Hippocampal formation (tissue), 2 donors: ENCODE measurements around the gene RAB19.

ENCODE experiments used
- DNase-seq, 2 donors: peaks; one replicate each; lab custom pipeline; 2025; lab: John Stamatoyannopoulos, UW

The RAB19 gene

DNA sequence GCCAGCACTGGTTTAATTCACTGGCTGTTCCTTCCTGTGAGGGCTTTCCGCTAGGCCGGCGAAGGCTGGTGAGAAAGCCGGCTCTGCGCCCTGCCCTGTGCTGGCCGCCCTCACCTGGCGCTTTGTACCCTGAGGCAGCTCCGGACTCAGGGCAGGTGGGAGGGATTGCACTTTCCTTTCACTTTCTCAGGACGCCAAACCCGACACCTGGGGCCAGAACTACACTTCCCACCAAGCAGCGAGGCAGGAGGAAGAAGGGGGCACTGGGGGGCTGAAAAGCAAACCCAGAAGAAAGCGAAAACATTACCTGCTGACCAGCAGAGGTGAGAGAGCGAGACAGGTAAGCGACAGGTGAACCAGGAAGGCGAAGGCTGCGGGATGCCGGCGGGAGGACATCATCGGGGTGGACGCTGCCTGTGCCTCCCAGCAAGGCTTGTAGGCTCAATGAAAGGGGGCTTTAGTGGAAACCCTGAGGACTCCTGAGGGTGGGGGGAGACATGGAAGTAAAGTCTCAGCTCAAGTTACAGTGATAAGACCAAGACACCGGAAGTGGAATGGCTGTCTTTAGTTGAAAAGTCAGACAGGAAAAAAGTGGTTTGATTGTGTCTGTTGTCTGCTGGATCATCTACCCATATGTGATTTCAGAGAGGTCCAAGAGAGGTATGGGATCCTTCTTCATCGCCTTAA, at the start of gene RAB19:
TSS of gene RAB19 (plus strand) at position 181 of the 687 bp plus-strand sequence. CDS start 3,589 bp downstream, outside the sequence.
- no peak for DNase-seq

DNA sequence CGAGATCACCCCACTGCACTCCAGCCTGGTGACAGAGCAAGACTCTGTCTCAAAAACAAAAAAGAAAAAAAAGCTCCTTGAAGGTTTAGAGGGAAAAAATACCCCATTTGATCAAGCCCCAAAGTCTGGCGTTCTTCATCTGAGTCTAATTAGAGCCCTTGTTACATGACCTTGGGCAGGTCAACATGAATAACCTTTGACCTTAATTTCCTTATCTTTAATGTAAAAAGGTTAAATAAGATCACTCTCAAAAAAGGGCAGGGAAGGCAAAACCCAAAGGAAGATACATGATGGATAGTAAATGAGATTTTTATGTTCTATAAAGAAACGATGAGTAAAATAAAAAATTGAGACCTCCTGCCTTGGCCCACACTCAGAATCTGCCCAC, 45.8 kb upstream of the RAB19 start:
- no peak for DNase-seq

DNA sequence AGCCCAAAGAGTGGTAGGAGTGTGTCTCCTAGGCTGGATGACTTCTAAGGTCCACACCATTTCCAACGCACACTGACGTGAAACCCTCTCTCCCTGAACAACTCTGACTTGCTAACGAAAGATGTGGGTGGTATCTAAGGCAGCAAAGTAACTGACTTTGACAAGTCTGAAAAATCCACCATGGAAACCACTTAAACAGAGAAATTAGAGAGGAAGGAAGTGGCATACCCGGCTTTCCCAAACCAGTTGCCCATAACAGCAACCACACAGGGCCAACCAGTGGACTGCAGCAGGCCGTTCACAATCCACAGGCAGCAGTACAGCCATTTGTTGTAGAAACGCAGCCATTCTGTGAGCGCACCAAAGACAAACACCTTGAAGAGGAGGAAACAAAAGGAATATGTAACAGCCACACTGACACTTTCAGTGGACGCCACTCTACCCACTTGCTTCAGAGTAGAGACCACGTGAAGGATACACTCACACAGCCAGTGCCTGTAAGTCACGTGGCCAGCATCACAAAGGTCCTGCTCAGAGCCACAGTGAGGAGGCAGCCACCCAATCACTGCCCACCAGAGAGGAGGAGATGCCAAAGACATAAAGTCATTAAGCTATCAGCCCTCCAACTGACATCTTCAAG, 45.3 kb upstream of the RAB19 start:
- no peak for DNase-seq

- no peak for DNase-seq
Measured at GRCh38 chr7:140360697-140361229, 43.1 kb upstream of the RAB19 start.

DNA sequence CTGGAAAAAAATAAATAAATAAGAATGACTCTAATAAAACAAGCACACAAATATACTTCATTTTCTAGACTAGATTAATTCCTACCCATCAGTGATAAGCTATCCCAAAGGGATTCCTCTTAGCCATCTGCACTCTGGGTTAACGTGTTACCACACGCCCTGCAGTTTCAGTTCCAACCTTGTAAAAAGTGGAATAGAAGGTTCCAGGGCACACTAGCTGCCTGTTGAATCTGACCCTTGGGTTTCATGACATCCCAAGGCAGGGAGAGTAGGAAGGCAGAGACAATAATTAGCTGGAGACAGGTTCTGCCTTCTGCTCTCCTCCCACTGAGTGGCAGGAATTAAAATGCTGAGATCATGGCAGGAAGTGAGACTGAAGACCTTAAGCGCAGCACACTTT, 39.0 kb upstream of the RAB19 start:
- no peak for DNase-seq

DNA sequence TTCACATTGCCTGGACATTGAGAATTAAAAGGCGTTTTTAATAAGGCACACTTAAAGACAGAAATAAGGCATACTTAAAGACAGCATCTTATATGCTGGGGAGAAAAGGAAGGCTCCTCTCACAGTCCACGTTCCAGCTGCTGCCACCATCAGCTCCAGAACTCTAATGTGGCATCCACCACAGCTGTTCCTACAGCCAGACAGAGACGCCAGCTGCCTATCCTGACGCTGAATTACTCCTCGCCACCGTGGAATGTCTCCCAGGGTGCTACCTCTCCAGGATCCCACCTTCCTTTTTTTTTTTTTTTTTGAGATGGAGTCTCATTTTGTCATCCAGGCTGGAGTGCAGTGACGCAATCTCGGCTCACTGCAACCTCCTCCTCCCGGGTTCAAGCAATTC, 36.3 kb upstream of the RAB19 start:
- no peak for DNase-seq

GRCh38 chr7:140369294-140369693, 34.6 kb upstream of the RAB19 start:
- no peak for DNase-seq

DNA sequence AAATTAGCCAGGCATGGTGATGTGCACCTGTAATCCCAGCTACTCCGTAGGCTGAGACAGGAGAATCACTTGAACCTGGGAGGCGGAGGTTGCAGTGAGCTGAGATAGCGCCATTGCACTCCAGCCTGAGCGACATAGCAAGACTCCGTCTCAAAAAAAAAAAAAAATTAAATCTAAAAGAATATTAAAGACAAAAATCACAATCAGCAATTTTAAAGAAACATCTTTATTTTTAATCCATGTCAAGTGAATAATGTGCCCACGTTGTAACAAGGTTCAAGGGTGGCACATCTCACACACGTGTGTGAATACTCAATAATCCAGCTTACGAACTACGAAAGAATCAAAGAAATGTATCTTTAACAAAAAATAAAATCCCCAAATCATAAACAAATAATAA, 28.5 kb upstream of the RAB19 start:
- no peak for DNase-seq

DNA sequence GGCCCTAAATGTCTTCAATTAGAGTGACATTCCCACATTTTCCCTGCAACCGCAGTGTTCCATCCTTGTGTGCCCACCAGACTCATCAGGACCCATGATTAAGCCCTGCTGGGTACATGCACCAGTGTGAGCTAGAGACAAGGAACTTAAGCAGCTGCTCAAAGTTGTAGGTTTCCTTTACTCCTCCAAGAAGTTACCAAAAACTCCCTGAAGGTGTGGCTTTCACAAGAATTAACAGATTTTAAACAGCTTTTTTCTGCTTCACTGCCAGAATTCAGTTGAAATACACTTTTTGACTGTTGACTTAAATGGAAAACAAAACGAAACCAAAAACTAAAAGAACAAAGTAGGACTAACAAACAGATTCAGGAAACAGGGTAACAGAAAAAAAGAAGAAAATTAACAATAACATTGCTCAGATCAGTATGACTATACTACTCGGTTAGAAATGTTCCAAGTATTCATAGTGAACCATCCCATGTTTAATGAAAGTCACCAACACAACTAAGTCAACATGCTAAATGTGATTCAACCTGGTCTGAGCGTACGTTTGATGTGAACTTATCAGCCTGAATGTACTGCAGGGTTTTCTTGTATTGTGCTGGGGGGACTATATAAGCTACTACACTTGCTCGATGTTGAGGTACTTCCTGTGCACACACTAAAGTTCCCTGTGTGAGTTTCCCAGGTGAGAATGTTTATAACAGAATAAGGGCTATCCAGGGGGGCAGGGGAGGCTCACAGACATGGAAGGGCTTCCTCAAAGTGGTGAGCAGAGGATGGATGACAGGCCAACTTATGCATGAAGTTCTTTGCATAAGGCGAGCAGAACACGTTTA, 27.7 kb upstream of the RAB19 start:
- no peak for DNase-seq

DNA sequence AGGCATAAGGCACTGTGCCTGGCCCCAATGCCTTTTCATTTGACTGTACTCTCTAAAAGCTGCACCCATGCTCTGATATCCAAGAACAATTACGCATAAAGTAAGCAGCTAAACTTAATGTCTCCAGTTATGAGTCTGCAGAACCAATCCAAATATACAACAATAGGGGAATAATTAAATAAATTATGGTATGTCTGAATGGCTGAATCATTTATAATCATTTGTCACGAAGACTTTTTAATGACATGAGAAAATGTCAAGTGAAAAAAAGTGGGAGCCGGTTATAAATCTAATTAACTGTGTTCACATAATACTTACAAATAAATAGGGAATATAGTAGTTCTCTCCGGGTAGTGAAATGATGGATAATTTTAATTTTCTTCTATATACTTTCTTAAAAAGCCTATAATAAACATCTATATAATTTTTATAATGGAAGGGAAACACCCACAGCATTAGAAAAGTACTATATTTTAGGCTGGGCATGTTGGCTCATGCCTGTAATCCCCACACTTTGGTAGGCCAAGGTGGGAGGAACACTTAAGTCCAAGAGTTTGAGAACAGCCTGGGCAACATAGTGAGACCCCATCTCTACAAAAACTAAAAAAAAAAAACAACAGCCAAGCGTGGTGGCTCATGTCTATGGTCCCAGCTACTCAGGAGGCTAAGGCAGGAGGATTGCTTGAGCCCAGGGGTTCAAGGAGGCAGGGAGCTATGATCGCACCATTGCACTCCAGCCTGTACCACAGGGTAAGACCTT, 19.7 kb upstream of the RAB19 start:
- DNase-seq, result no peak

DNA sequence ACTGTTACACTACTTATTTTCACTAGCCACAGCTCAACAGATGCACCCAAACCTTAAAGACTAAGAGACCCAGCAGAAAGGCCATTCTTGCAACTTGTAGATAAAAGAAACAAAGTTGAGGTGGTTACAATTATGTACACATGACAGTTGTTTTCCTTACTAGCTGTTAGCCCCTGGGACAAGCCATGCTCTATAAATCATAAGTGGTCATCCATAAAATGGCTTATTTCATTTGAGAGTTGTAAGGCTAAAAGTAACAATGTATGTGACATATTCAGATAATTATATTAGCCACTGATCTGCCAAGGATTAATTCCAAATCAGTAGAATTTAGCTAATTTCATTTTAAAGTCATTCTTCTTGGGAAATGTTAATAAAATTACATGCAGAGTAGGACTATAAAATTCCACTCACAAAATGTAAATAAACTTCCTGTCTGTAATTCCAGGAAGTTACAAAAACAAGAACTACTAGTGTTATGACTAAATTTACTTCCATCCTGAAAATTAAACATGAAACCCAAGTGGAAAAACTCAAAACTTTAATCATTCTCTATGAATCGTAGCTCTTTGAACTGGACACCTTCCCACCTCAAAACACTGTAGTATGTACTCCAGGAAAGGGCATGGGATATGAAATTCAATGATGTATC, 18.8 kb upstream of the RAB19 start:
- no peak for DNase-seq

DNA sequence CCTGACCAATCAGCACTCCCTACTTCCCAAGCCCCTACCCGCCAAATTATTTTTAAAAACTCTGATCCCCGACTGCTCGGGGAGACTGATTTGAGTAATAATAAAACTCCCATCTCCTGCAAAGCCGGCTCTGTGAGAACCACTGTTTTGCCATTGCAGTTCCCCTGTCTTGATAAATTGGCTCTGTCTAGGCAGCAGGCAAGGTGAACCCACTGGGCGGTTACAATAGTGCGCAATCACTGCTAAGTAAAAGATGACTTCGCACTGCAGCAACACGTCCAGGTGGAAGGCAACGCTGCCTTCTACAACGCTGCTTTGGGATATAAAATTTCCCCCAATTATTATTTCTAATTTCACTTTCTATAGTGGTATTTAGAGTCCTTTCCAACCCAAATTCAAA, 14.4 kb upstream of the RAB19 start:
- DNase-seq, result no peak

DNA sequence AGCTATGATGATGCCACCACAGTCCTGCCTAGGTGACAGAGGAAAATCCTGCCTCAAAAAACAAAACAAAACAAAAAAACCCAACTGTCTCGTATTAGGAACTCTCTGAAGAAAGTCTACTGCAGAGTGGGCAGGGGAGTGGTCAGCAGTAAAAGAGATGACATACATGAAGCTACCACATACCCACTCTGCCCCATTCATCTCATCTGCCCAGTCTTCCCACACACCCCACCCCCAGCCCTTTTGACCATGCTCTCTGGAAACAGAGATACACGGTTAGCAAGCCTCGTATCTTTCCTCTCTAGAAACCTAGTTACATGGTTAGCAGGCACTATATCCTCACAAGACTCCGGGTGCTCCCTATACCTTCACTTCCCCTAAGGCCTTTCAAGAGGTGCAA, 13.8 kb upstream of the RAB19 start:
- DNase-seq, result no peak

DNA sequence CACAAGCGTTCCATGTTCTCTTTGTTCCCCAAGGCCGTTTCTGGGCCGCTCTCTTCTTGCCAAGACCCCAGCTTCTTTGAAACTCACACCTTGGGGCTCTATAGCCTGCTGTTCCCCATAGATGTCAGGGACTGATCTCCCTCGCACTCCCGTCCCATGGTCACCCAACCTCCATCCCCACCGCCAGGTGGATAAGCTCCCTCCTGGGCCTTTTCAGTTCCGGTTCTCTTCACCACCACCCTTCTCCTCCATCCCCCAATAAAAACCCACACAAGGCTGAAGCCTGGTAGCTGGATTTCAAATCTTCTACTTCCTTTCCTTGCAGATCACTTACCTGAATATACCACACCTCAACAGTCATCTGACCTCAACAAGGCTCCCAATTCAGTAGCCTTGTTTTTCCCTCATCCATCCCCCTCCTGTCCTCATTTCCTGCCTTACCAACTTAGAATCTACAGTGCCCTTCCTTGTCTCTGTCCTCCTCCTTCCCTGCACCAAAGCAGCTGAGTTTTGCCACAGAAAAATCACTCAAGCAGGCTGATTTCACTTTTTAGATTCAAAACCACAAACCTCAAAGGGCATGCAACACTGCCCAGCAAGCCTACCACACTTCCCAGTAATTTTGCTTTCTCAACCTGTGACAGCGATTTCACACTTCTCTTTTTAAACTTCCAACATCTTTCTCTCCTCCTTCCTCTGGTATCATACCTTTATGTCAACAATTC, 13.2 kb upstream of the RAB19 start:
- DNase-seq, result no peak

DNA sequence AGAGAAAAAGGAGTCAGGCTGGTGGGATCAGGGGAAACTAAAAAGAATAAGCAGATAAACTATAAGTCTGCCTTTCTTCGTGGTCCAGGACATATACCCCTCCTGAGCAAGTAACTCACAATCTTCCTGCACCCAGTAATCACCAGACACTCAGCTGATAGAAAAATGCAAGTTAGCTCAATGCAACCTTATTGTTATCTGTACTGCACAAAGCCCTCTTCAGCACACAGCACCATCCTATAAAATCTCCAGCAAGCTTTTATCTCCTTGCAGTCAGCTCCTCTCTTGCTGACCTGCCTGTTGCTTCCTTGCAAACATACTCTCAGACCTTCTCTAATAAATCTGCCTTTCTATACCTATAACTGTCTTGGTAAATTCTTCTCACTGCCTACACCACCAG, 12.2 kb upstream of the RAB19 start:
- DNase-seq, result no peak

DNA sequence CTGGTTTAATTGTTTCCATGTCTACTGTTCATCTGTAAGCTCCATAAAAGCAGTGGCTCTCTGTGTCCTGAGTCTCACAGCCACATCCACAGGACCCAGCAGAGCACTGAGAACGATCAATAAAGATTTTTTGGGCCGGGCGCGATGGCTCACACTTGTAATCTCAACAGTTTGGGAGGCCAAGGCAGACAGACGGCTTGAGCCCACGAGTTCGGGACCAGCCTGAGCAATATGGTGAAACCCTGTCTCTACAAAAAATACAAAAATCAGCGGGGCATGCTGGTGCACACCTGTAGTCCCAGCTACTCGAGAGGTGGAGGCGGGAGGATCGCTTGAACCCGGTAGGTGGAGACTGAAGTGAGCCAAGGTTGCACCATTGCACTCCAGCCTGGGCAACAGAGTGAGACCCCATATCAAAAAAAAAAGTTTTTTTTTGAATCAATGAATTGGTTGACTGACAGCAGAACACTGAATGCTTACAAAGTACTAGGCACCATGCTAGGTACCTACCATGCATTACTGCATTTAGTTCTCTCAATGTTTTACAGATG, 10.0 kb upstream of the RAB19 start:
- DNase-seq, result no peak

- peak; percentile 42 to 79 for DNase-seq
Measured at GRCh38 chr7:140397784-140398750, 5.8 kb upstream of the RAB19 start, which contains the start of gene SLC37A3. TSS of gene SLC37A3 (minus strand) at chr7:140398530. CDS start at chr7:140382526, 16,004 bp downstream.

DNA sequence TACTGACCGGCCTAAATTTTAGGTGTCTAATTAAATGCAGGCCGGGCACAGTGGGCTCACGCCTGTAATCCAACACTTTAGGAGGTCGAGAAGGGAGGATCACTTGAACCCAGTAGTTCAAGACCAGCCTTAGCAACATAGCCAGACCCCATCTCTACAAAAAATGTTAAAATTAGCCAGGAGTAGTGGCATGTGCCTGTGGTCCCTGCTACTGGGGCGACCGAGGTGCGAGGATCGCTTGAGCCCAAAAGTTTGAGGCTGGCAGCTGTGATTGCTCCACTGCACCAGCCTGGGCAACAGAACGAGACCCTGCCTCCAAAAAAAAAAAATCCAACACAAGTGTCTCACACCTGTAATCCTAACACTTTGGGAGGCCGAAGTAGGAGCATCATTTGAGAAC, 5.0 kb upstream of the RAB19 start:
- DNase-seq, result no peak

GRCh38 chr7:140400381-140400780, 3.5 kb upstream of the RAB19 start:
- no peak for DNase-seq
